Lower lobe of right lung (tissue), 2 donors: ENCODE data around the gene RECK. TPM values are rescaled to one million over a fixed set of nuclear protein-coding genes. Genes with fewer than 3 reads are reported as not detected.
A peak's percentile ranks its signal among the peaks of the same experiment; 100 is the strongest.
"Not testable (repeated sequence)": the region's sequence is repeated elsewhere in the genome, so short reads cannot be mapped to it uniquely, and the experiment has no call there.

ENCODE experiments used
- ATAC-seq, 2 donors: fragments of 200-7000 bp; cut with Tn5 transposase; one replicate each; pipeline ENCODE4 v1.9.1; 2020 to 2022; ENCODE audit warnings: mild to moderate bottlenecking in 2 of 2, moderate library complexity in 2 of 2
- DNase-seq: peaks from one replicate; pipeline ENCODE4 v3.0.0-alpha.2; 2020
- H3K27ac ChIP-seq: fragments of 200-600 bp; one replicate; pipeline ENCODE4 v1.8.0; 2022
- H3K27me3 ChIP-seq: fragments of 200-600 bp; one replicate; pipeline ENCODE4 v1.8.0; 2022; ENCODE audit warnings: low read depth
- H3K36me3 ChIP-seq: fragments of 200-600 bp; one replicate; pipeline ENCODE4 v1.8.0; 2022; ENCODE audit warnings: mild to moderate bottlenecking
- H3K4me1 ChIP-seq: fragments of 200-600 bp; one replicate; pipeline ENCODE4 v1.8.0; 2022
- H3K4me3 ChIP-seq: fragments of 200-600 bp; one replicate; pipeline ENCODE4 v1.8.0; 2022; ENCODE audit warnings: mild to moderate bottlenecking
- H3K9me3 ChIP-seq: fragments of 200-600 bp; one replicate; pipeline ENCODE4 v1.8.0; 2022
- CTCF ChIP-seq: fragments of 200-600 bp; IDR thresholded peaks from one replicate; pipeline ENCODE4 v1.8.0; 2022; ENCODE audit warnings: antibody characterized with exemption, mild to moderate bottlenecking
- intact Hi-C: fragments of 100-400 bp; cut with DNase I; formaldehyde crosslinking; loops from one replicate; pipeline ENCODE4 v1.11.0; 2022
- total RNA-seq: library from RNA; stranded (reverse); fragmentation: NEBNext Ultra II Directional; extraction: Animal tissue kit (Norgen Biotek cat#: 25700); gene quantifications from one replicate; pipeline ENCODE4 v1.2.1, GENCODE V29; 2021
- donor health status: DM: no; HTN: yes; CAD: no; lungs with severe emphysema.

Gene RECK
- total RNA-seq, 1 donor from 2014 or later, result 15.2 TPM

GRCh38 chr9:35996358-35996970 is 40.2 kb upstream of the RECK start:
- H3K36me3 ChIP-seq, result no peaks in the 10 kb centered on the region
- TF ChIP-seq CTCF, result no peak
- H3K4me1 ChIP-seq, result peaks cover 8% of the 10 kb centered on the region
- no peaks in the 10 kb centered on the region for H3K27me3 ChIP-seq
- intact Hi-C loops, result no loop called here
- H3K9me3 ChIP-seq, result no peaks in the 10 kb centered on the region
- H3K4me3 ChIP-seq, result no peak overlapping the region
- peak overlapping the region; percentile 42 for H3K27ac ChIP-seq
- ATAC-seq, result peak; percentile 94 to 95
- DNase-seq, result no peak

- H3K36me3 ChIP-seq, H3K4me3 ChIP-seq, H3K4me1 ChIP-seq, H3K27me3 ChIP-seq, H3K9me3 ChIP-seq, intact Hi-C loops: not testable (repeated sequence)
- H3K27ac ChIP-seq, result peak overlapping the region; percentile 42
- ATAC-seq (peak; percentile 73 to 76), DNase-seq (peak; percentile 52)
Measured at GRCh38 chr9:35997016-35997415, 39.7 kb upstream of the RECK start.

GRCh38 chr9:35998333-35998732 is 38.4 kb upstream of the RECK start:
- Histone ChIP-seq H3K4me1 (peaks cover 8% of the 10 kb centered on the region), H3K27ac (no peak overlapping the region), H3K9me3 (no peaks in the 10 kb centered on the region), H3K27me3 (no peaks in the 10 kb centered on the region), H3K4me3 (no peak overlapping the region), H3K36me3 (no peaks in the 10 kb centered on the region)
- no peak for TF ChIP-seq CTCF
- ATAC-seq (no peak), DNase-seq (no peak)
- intact Hi-C loops, result no loop called here

GRCh38 chr9:36005891-36006290 is 30.8 kb upstream of the RECK start:
- H3K27me3 ChIP-seq, result no peaks in the 10 kb centered on the region
- no peak overlapping the region for H3K27ac ChIP-seq
- intact Hi-C loops, result no loop called here
- ATAC-seq, result no peak
- no peak overlapping the region for H3K4me3 ChIP-seq
- H3K9me3 ChIP-seq, result no peaks in the 10 kb centered on the region
- no peak for TF ChIP-seq CTCF
- no peaks in the 10 kb centered on the region for H3K36me3 ChIP-seq
- DNase-seq, result no peak
- H3K4me1 ChIP-seq, result peaks cover 11% of the 10 kb centered on the region

GRCh38 chr9:36006549-36007315 is 30.0 kb upstream of the RECK start:
- no peak for ATAC-seq
- peaks cover 11% of the 10 kb centered on the region for H3K4me1 ChIP-seq
- no peaks in the 10 kb centered on the region for H3K27me3 ChIP-seq
- intact Hi-C loops, result no loop called here
- no peak for TF ChIP-seq CTCF
- H3K9me3 ChIP-seq, result no peaks in the 10 kb centered on the region
- no peak overlapping the region for H3K4me3 ChIP-seq
- DNase-seq, result no peak
- H3K36me3 ChIP-seq, result no peaks in the 10 kb centered on the region
- no peak overlapping the region for H3K27ac ChIP-seq

GRCh38 chr9:36007316-36007708 is 29.4 kb upstream of the RECK start:
- Histone ChIP-seq H3K36me3 (no peaks in the 10 kb centered on the region), H3K4me3 (no peak overlapping the region), H3K4me1 (peaks cover 11% of the 10 kb centered on the region), H3K27me3 (no peaks in the 10 kb centered on the region), H3K9me3 (no peaks in the 10 kb centered on the region), H3K27ac (no peak overlapping the region)
- no peak for TF ChIP-seq CTCF
- ATAC-seq, result no peak
- DNase-seq, result no peak
- intact Hi-C loops, result no loop called here
